Type B pancreatic cell (in vitro differentiated cells): ENCODE results near the gene HOXC11. TPM values are rescaled to one million over a fixed set of nuclear protein-coding genes. Genes with fewer than 3 reads are reported as not detected.

Experiments
- DNase-seq: peaks from one replicate; pipeline ENCODE4 v3.0.0; 2021; ENCODE audit warnings: mixed read lengths; ENCODE audit not compliant: unreplicated experiment; ENCODE audit errors: extremely low spot score
- H3K27ac Mint-ChIP-seq: 2 replicates; pipeline ENCODE4 v1.8.0; 2021; ENCODE audit warnings: mild to moderate bottlenecking, mixed read lengths
- H3K27me3 Mint-ChIP-seq: 2 replicates; pipeline ENCODE4 v1.8.0; 2021; ENCODE audit warnings: mixed read lengths
- H3K36me3 Mint-ChIP-seq: 2 replicates; pipeline ENCODE4 v1.8.0; 2021; ENCODE audit warnings: mixed read lengths
- H3K4me1 Mint-ChIP-seq: one replicate; pipeline ENCODE4 v1.8.0; 2021; ENCODE audit warnings: mixed read lengths; ENCODE audit not compliant: unreplicated experiment
- H3K4me3 Mint-ChIP-seq: 2 replicates; pipeline ENCODE4 v1.8.0; 2021; ENCODE audit warnings: mild to moderate bottlenecking, mixed read lengths
- H3K9me3 Mint-ChIP-seq: 2 replicates; pipeline ENCODE4 v1.8.0; 2021; ENCODE audit warnings: mixed read lengths
- CTCF ChIP-seq: fragments of 200-600 bp; sonication (generic); conservative IDR thresholded peaks from 2 replicates; pipeline ENCODE4 v1.5.0; 2021; ENCODE audit warnings: antibody characterized with exemption, mild to moderate bottlenecking
- total RNA-seq: library from RNA; stranded (reverse); gene quantifications from 2 replicates; pipeline ENCODE4 v1.2.1, GENCODE V29; 2021; ENCODE audit warnings: low replicate concordance

HOXC11 gene
- total RNA-seq, 1 donor from 2014 or later = 0.12 TPM

- peak overlapping the region; percentile 20 for H3K4me3 Mint-ChIP-seq
- no peak for TF ChIP-seq CTCF
- H3K27ac Mint-ChIP-seq = no peak overlapping the region
- peaks cover 28% of the 10 kb centered on the region for H3K4me1 Mint-ChIP-seq
- H3K9me3 Mint-ChIP-seq = no peaks in the 10 kb centered on the region
- peaks cover 99% of the 10 kb centered on the region for H3K27me3 Mint-ChIP-seq
- H3K36me3 Mint-ChIP-seq = no peaks in the 10 kb centered on the region
- DNase-seq = no peak
Measured at GRCh38 chr12:54007538-54008259, 34.8 kb downstream of the HOXC11 start.

GRCh38 chr12:54008260-54008552 is 35.3 kb downstream of the HOXC11 start:
- H3K4me1 Mint-ChIP-seq = peaks cover 24% of the 10 kb centered on the region

GRCh38 chr12:54009171-54010052 is 36.5 kb downstream of the HOXC11 start:
- Mint-ChIP-seq H3K27ac (peak overlapping the region; percentile 79), H3K9me3 (no peaks in the 10 kb centered on the region), H3K4me3 (peak overlapping the region; percentile 86), H3K36me3 (no peaks in the 10 kb centered on the region), H3K4me1 (peaks cover 21% of the 10 kb centered on the region), H3K27me3 (peaks cover 99% of the 10 kb centered on the region)
- no peak for DNase-seq
- no peak for TF ChIP-seq CTCF

More at GRCh38 chr12:54008260-54008552, 35.3 kb downstream of the HOXC11 start:
- Mint-ChIP-seq H3K9me3 (no peaks in the 10 kb centered on the region), H3K4me3 (peak overlapping the region; percentile 83), H3K36me3 (no peaks in the 10 kb centered on the region), H3K27ac (peak overlapping the region; percentile 36), H3K27me3 (peaks cover 99% of the 10 kb centered on the region)
- TF ChIP-seq CTCF = no peak
- DNase-seq = no peak

- H3K4me1 Mint-ChIP-seq = peaks cover 19% of the 10 kb centered on the region
- peak overlapping the region; percentile 46 for H3K27ac Mint-ChIP-seq
- no peak for TF ChIP-seq CTCF
- peaks cover 99% of the 10 kb centered on the region for H3K27me3 Mint-ChIP-seq
- no peaks in the 10 kb centered on the region for H3K9me3 Mint-ChIP-seq
- peak overlapping the region; percentile 86 for H3K4me3 Mint-ChIP-seq
- no peaks in the 10 kb centered on the region for H3K36me3 Mint-ChIP-seq
- DNase-seq = no peak
Measured at GRCh38 chr12:54010053-54010971, 37.4 kb downstream of the HOXC11 start.

GRCh38 chr12:54010972-54011664 is 38.2 kb downstream of the HOXC11 start:
- no peak for DNase-seq
- H3K36me3 Mint-ChIP-seq = no peaks in the 10 kb centered on the region
- no peaks in the 10 kb centered on the region for H3K9me3 Mint-ChIP-seq
- H3K27me3 Mint-ChIP-seq = peaks cover 99% of the 10 kb centered on the region
- no peak for TF ChIP-seq CTCF
- peaks cover 12% of the 10 kb centered on the region for H3K4me1 Mint-ChIP-seq
- peak overlapping the region; percentile 29 for H3K4me3 Mint-ChIP-seq
- no peak overlapping the region for H3K27ac Mint-ChIP-seq
